H1 (cell line): ENCODE data around the gene MYLK.

Experiments
- CHD2 ChIP-seq: IDR thresholded peaks from 2 replicates; pipeline ENCODE4 v1.6.1; 2012; ENCODE audit warnings: low read length, improper control_type of control experiment
- CTCF ChIP-seq, 3 experiments: IDR thresholded peaks; 1 replicate in 2 of 3; 2 replicates in 1 of 3; pipeline versions ENCODE4 v1.5.1 to v1.6.1; 2011; ENCODE audit warnings: low read length in 3 of 3, mild to moderate bottlenecking in 3 of 3, inconsistent platforms in 2 of 3, low read depth in 1 of 3, moderate library complexity in 1 of 3; ENCODE audit not compliant: insufficient read depth in 1 of 3; ENCODE audit errors: control extremely low read depth in 1 of 3
- KDM5A ChIP-seq: fragments of 200-600 bp; IDR thresholded peaks from 2 replicates; pipeline ENCODE4 v1.7.1; 2012; ENCODE audit warnings: mild to moderate bottlenecking, low read length, inconsistent platforms, mixed read lengths
- ZNF274 ChIP-seq: IDR thresholded peaks from 2 replicates; pipeline ENCODE4 v1.7.0; 2012; ENCODE audit warnings: low read length, borderline replicate concordance; ENCODE audit errors: extremely low read depth

GRCh38 chr3:123808812-123809211, 75.3 kb downstream of the MYLK start:
- TF ChIP-seq ZNF274 (no peak), CTCF (IDR thresholded peaks at IDR 0.05; ENCODE audit: control extremely low read depth in 1 of 3, insufficient read depth in 1 of 3, low read depth in 1 of 3, low read length in 3 of 3) (no peak), CHD2 (no peak), KDM5A (no peak)
